ENCODE measurements around the gene GPR142. TPM values are rescaled to one million over a fixed set of nuclear protein-coding genes. Genes with fewer than 3 reads are reported as not detected.

The GPR142 gene
- total RNA-seq, 2 donors from 2014 or later, result 0.35 to 0.74 TPM

DNA sequence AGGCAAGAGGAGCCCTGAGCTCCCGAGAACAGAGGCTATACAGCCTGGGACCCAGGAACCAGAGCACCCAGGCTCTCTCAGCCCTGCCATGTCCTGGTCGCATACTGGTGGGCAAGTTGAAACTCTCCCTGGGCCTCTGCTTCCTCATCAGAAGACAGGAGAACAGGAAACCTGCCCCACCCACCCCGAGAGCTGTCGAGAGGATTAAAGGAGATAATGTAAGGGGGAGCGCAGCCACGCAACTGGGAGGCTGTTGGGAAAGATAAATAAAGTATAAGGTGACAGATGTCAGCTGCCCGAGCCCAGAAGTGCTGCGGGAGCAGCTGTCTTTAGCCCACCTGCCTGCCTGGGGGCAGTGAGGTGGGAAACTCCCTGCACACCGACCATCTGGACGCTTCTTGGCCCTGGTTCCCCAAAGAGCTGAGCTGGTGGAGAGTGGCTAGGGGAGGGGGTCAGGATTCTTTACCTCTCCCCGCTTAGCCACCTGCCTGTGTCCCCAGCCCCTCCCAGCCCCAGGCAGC, 34.5 kb upstream of the GPR142 start:
- Histone ChIP-seq H3K4me1 (no peaks in the 10 kb centered on the region), H3K36me3 (no peaks in the 10 kb centered on the region), H3K9me3 (no peaks in the 10 kb centered on the region), H3K27me3 (no peaks in the 10 kb centered on the region), H3K9ac (ENCODE audit: low read depth in 2 of 2, low read length in 2 of 2) (no peak overlapping the region), H3K4me3 (no peak overlapping the region), H3K27ac (no peak overlapping the region)
- intact Hi-C loops (cut with DNase I), result no loop called here
- DNase-seq, result peak; percentile 31
- TF ChIP-seq, protein P1, sequence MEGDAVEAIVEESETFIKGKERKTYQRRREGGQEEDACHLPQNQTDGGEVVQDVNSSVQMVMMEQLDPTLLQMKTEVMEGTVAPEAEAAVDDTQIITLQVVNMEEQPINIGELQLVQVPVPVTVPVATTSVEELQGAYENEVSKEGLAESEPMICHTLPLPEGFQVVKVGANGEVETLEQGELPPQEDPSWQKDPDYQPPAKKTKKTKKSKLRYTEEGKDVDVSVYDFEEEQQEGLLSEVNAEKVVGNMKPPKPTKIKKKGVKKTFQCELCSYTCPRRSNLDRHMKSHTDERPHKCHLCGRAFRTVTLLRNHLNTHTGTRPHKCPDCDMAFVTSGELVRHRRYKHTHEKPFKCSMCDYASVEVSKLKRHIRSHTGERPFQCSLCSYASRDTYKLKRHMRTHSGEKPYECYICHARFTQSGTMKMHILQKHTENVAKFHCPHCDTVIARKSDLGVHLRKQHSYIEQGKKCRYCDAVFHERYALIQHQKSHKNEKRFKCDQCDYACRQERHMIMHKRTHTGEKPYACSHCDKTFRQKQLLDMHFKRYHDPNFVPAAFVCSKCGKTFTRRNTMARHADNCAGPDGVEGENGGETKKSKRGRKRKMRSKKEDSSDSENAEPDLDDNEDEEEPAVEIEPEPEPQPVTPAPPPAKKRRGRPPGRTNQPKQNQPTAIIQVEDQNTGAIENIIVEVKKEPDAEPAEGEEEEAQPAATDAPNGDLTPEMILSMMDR (IDR thresholded peaks at IDR 0.05), result no peak

DNA sequence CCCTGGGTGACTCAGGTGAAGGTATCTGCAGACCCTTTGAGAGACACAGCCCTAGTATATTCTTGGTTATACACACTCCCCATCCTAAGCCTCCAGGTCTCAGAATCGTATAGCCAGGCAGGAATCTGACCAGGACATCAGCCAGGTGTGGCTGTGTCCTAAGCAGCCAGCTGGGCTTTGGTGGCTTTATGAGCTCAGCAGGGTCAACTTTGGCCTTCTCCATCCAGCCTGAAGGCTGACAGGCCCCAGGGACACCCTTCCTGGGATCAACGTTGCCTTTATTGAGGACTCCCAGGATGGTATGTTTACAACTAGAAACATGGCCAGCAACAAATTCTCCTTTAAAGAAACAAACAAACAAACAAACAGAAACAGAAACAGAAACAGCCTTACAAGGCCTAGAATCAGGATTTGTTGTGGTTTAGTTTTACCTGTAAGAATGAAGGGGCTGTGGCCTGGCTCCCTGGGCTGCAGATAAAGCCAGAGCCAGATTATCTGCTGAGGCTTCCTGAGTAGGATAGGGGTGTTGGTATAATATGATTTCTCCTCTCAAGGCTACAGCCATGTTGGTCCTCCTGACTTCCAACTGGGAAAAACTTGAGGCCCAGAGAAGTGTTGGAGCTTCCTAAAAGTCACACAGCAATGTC, 32.8 kb upstream of the GPR142 start:
- no peak overlapping the region for H3K4me3 ChIP-seq

DNA sequence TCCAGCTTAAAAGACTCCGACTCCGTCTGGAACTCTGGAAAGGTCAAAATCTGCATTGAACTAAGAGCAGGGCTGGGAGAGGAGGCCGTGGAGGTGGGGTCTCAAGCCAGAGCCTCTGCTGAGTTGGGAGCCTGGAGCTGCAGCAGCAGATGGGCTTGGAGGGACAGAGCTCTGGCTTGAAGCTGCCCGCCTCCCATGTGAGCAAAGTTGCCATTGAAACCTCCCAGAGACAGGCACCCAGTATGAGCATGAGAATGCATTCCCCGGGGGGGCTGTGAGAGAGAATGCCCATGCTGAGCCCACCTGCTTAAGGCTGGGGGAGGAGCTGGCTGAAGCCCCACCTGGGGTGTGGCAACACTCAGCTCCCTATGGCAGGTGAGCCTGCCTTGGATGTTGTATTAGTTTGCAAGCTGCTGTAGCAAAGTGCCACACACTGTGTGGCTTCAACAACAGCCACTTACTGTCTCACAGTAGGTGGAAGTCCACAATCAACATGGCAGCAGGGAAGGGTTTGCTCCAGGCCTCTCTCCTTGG, 31.7 kb upstream of the GPR142 start:
- no peak for DNase-seq
- Histone ChIP-seq H3K4me1 (no peaks in the 10 kb centered on the region), H3K9ac (ENCODE audit: low read depth in 2 of 2, low read length in 2 of 2) (no peak overlapping the region), H3K27ac (no peak overlapping the region), H3K9me3 (no peaks in the 10 kb centered on the region), H3K27me3 (no peaks in the 10 kb centered on the region), H3K36me3 (no peaks in the 10 kb centered on the region), H3K4me3 (no peak overlapping the region)
- intact Hi-C loops (cut with DNase I), result no loop called here
- TF ChIP-seq, protein P1 (IDR thresholded peaks at IDR 0.05), result no peak

More for the DNA sequence above, 32.8 kb upstream of the GPR142 start:
- Histone ChIP-seq H3K27ac (no peak overlapping the region), H3K36me3 (no peaks in the 10 kb centered on the region), H3K27me3 (no peaks in the 10 kb centered on the region), H3K9ac (ENCODE audit: low read depth in 2 of 2, low read length in 2 of 2) (no peak overlapping the region), H3K9me3 (no peaks in the 10 kb centered on the region), H3K4me1 (no peaks in the 10 kb centered on the region)
- DNase-seq, result no peak
- TF ChIP-seq, protein P1 (IDR thresholded peaks at IDR 0.05), result no peak
- intact Hi-C loops (cut with DNase I), result no loop called here

DNA sequence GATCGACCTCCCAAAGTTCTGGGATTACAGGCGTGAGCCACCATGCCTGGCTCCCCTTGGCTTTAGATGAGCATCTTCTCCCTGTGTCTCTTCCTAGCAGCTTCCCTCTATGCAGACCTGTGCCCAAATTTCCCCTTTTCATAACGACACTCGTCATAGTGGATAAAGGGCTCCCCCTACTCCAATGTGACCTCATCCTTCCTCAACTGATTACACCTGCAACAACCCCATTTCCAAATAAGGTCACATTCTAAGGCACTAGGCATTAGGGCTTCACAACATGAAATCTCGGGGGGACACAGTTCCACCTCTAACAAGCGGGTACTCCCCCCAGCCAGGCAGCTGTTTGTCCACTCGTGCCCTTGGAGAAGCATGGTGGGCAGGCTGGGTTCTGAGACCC, 31.0 kb upstream of the GPR142 start:
- Histone ChIP-seq H3K9me3 (no peaks in the 10 kb centered on the region), H3K4me1 (no peaks in the 10 kb centered on the region), H3K27me3 (no peaks in the 10 kb centered on the region), H3K36me3 (no peaks in the 10 kb centered on the region), H3K9ac (ENCODE audit: low read depth in 2 of 2, low read length in 2 of 2) (no peak overlapping the region), H3K4me3 (no peak overlapping the region), H3K27ac (no peak overlapping the region)
- TF ChIP-seq, protein P1 (IDR thresholded peaks at IDR 0.05), result no peak
- intact Hi-C loops (cut with DNase I), result no loop called here
- DNase-seq, result no peak

DNA sequence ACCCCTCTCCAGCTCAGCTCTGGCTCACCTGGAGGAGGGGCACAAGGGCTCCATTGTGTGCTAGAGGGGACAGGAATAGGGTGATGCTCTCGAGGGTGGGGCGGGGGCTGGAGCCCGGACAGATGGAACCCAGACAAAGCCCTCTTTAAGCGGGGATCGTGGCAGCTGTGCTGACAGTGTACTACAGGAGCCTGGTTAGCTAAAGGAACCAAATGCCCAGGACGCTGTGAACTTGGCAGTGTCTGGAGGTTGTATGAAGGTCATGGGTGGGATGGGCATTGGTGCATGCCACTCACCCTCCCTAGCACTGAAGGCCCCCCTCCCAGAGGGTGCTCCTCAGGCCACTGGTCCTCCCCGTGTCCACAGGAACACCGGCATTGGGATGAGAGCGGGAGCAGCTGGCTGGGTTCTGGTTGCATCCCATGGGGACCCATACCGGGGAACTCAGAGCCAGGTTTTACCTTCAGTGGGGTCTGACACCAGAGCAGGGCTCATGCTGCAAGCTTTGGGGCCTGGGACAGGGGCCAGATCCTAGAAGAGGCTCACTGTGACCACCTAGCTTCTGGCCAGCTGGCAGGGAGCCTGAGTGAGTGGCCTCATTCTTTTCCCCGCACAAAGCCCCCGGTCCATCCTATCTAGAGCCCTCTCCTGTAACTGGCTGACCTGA, 29.3 kb upstream of the GPR142 start:
- Histone ChIP-seq H3K36me3 (no peaks in the 10 kb centered on the region), H3K9ac (ENCODE audit: low read depth in 2 of 2, low read length in 2 of 2) (no peak overlapping the region), H3K4me1 (no peaks in the 10 kb centered on the region), H3K4me3 (no peak overlapping the region), H3K27me3 (no peaks in the 10 kb centered on the region), H3K9me3 (no peaks in the 10 kb centered on the region), H3K27ac (no peak overlapping the region)
- no peak for DNase-seq
- intact Hi-C loops (cut with DNase I), result no loop called here
- TF ChIP-seq, protein P1 (IDR thresholded peaks at IDR 0.05), result no peak
